Upper lobe of right lung (tissue), 1 donor: ENCODE results near the gene RNF31. TPM values are rescaled to one million over a fixed set of nuclear protein-coding genes. Genes with fewer than 3 reads are reported as not detected.
A peak's percentile ranks its signal among the peaks of the same experiment; 100 is the strongest.

Experiments
- ATAC-seq: fragments of 200-7000 bp; cut with Tn5 transposase; one replicate; pipeline ENCODE4 v1.9.1; 2020; ENCODE audit warnings: mild to moderate bottlenecking, moderate library complexity
- DNase-seq: peaks from one replicate; pipeline ENCODE4 v3.0.0-alpha.2; 2020
- H3K27ac ChIP-seq: fragments of 200-600 bp; one replicate; pipeline ENCODE4 v1.8.0; 2022
- H3K27me3 ChIP-seq: fragments of 200-600 bp; one replicate; pipeline ENCODE4 v1.8.0; 2022; ENCODE audit warnings: mild to moderate bottlenecking
- H3K36me3 ChIP-seq: fragments of 200-600 bp; one replicate; pipeline ENCODE4 v1.8.0; 2022
- H3K4me1 ChIP-seq: fragments of 200-600 bp; one replicate; pipeline ENCODE4 v1.8.0; 2022
- H3K4me3 ChIP-seq: fragments of 200-600 bp; one replicate; pipeline ENCODE4 v1.8.0; 2022; ENCODE audit warnings: mild to moderate bottlenecking
- H3K9me3 ChIP-seq: fragments of 200-600 bp; one replicate; pipeline ENCODE4 v1.8.0; 2022
- CTCF ChIP-seq: fragments of 200-600 bp; IDR thresholded peaks from one replicate; pipeline ENCODE4 v1.8.0; 2022; ENCODE audit warnings: antibody characterized with exemption
- intact Hi-C: fragments of 100-400 bp; cut with DNase I; formaldehyde crosslinking; loops from one replicate; pipeline ENCODE4 v1.11.0; 2022
- total RNA-seq: library from RNA; stranded (reverse); fragmentation: NEBNext Ultra II Directional; extraction: Animal tissue kit (Norgen Biotek cat#: 25700); gene quantifications from one replicate; pipeline ENCODE4 v1.2.1, GENCODE V29; 2021
- donor health status: DM: no; HTN: yes; CAD: no; lungs with severe emphysema.

Gene RNF31
- total RNA-seq, 1 donor from 2014 or later: 52.3 TPM

- no peak for DNase-seq
- H3K27ac ChIP-seq: no peak overlapping the region
These were observed 32.1 kb downstream of the RNF31 start for GRCh38 chr14:24179294-24179960.

DNA sequence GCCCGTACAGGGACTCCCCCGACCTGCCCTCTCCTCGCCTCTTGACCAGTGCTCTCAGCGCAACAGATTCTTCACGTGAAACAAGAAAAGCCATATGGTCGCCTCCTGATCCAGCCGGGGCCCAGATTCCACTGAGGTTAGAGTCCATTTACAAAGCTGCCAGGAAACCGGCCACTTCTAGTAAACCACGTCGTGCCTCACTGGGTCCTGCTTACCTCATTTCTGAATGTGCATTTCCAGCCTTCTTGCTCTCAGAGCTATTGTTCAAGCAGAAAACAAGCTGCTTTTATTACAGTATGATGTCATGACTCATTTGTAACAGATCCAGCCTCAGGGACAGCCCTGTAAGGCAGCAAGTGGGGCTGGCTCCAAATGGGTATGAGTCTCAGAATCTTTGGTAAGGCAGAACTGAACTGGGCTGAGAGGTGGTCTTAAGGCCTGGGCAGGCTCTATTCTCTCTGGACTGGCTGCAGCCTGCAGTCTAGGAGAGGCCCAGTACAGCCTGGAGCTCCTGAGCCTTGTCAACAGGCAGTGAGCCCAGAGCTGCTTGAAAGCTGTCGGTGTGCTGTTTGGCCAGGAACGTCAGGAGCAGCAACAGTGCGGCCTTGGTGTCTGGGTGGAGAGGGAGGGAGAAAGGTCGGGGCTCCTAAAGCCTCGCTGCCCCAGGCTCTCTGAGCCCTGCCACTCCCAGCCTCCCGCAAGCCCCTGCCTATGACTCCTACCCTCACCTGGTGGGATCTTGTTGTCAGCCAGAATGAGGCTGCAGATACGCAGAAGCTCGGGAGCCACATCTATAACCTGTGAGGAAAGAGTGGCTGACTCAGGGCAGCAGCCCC, 32.9 kb downstream of the RNF31 start:
- no peak for ATAC-seq

More at GRCh38 chr14:24179294-24179960, 32.1 kb downstream of the RNF31 start:
- Histone ChIP-seq H3K27me3 (no peaks in the 10 kb centered on the region), H3K4me1 (no peaks in the 10 kb centered on the region), H3K4me3 (no peak overlapping the region), H3K36me3 (peaks cover 94% of the 10 kb centered on the region), H3K9me3 (no peaks in the 10 kb centered on the region)
- TF ChIP-seq CTCF: no peak
- ATAC-seq: no peak
- intact Hi-C loops: no loop called here

GRCh38 chr14:24181371-24182077, 34.2 kb downstream of the RNF31 start:
- Histone ChIP-seq H3K27ac (no peak overlapping the region), H3K9me3 (no peaks in the 10 kb centered on the region), H3K36me3 (peaks cover 100% of the 10 kb centered on the region), H3K4me1 (no peaks in the 10 kb centered on the region), H3K27me3 (no peaks in the 10 kb centered on the region), H3K4me3 (no peak overlapping the region)
- TF ChIP-seq CTCF: no peak
- intact Hi-C loops: no loop called here
- ATAC-seq: no peak
- no peak for DNase-seq

More for the DNA sequence above, 32.9 kb downstream of the RNF31 start:
- no peak for TF ChIP-seq CTCF
- no peak overlapping the region for H3K27ac ChIP-seq
- intact Hi-C loops: no loop called here
- no peak overlapping the region for H3K4me3 ChIP-seq
- H3K36me3 ChIP-seq: peaks cover 100% of the 10 kb centered on the region
- no peaks in the 10 kb centered on the region for H3K27me3 ChIP-seq
- no peaks in the 10 kb centered on the region for H3K4me1 ChIP-seq
- peak; percentile 50 for DNase-seq
- H3K9me3 ChIP-seq: no peaks in the 10 kb centered on the region

- no peak for TF ChIP-seq CTCF
- no peaks in the 10 kb centered on the region for H3K4me1 ChIP-seq
- ATAC-seq (no peak), DNase-seq (no peak)
- intact Hi-C loops: no loop called here
- no peaks in the 10 kb centered on the region for H3K27me3 ChIP-seq
- H3K27ac ChIP-seq: no peak overlapping the region
- H3K36me3 ChIP-seq: peaks cover 94% of the 10 kb centered on the region
- no peaks in the 10 kb centered on the region for H3K9me3 ChIP-seq
- H3K4me3 ChIP-seq: no peak overlapping the region
These were observed 35.0 kb downstream of the RNF31 start for GRCh38 chr14:24182110-24182882.

GRCh38 chr14:24183014-24183481, 35.8 kb downstream of the RNF31 start:
- peaks cover 7% of the 10 kb centered on the region for H3K4me1 ChIP-seq
- DNase-seq (no peak), ATAC-seq (no peak)
- intact Hi-C loops: no loop called here
- H3K27me3 ChIP-seq: no peaks in the 10 kb centered on the region
- H3K36me3 ChIP-seq: peaks cover 86% of the 10 kb centered on the region
- no peaks in the 10 kb centered on the region for H3K9me3 ChIP-seq
- no peak overlapping the region for H3K4me3 ChIP-seq
- no peak for TF ChIP-seq CTCF
- no peak overlapping the region for H3K27ac ChIP-seq
